HEK293T (cell line): ENCODE results near the gene TMEM38B.

Experiments
- CTBP1 ChIP-seq: fragments of 450-650 bp; IDR thresholded peaks from 2 replicates; pipeline ENCODE4 v1.6.1; 2016; ENCODE audit warnings: borderline replicate concordance
- LEF1 ChIP-seq: fragments of 450-650 bp; IDR thresholded peaks from 2 replicates; pipeline ENCODE4 v1.6.1; 2017; ENCODE audit warnings: mild to moderate bottlenecking, borderline replicate concordance
- NFRKB ChIP-seq: fragments of 450-650 bp; IDR thresholded peaks from 2 replicates; pipeline ENCODE4 v1.6.1; 2016; ENCODE audit warnings: mild to moderate bottlenecking, moderate library complexity
- SUZ12 ChIP-seq: fragments of 450-650 bp; IDR thresholded peaks from 2 replicates; pipeline ENCODE4 v1.6.1; 2016; ENCODE audit warnings: mild to moderate bottlenecking

GRCh38 chr9:105710638-105711037, 16.3 kb downstream of the TMEM38B start:
- TF ChIP-seq LEF1 = no peak
- no peak for TF ChIP-seq NFRKB
- no peak for TF ChIP-seq CTBP1
- no peak for TF ChIP-seq SUZ12
